Skeletal muscle satellite cell (primary cell): ENCODE data around the gene SLC8B1. TPM values are rescaled to one million over a fixed set of nuclear protein-coding genes. Genes with fewer than 3 reads are reported as not detected.

Experiments used
- small RNA-seq: library from RNA; depleted of rRNA; stranded (forward); fragments of <200 nt; gene quantifications from one replicate; pipeline ENCODE3, GENCODE V24; 2012

SLC8B1 gene

Small RNA genes within 50 kb of the gene (small RNA-seq; reads per million reads assigned to genes)
- gene MIR6762 = not detected
